Activated CD8-positive, alpha-beta memory T cell treated with anti-CD3 and anti-CD28 coated beads, Interleukin-2, amount 50 U/mL, for 1 hour (primary cell): ENCODE measurements around the gene SUN5.
"Not testable (repeated sequence)": the region's sequence is repeated elsewhere in the genome, so short reads cannot be mapped to it uniquely, and the experiment has no call there.

Experiments
- DNase-seq: peaks from one replicate; pipeline ENCODE4 v3.0.0-alpha.2; 2020; ENCODE audit errors: extremely low read depth

Gene SUN5

GRCh38 chr20:32965115-32965514, 39.1 kb downstream of the SUN5 start:
- DNase-seq = no peak

DNA sequence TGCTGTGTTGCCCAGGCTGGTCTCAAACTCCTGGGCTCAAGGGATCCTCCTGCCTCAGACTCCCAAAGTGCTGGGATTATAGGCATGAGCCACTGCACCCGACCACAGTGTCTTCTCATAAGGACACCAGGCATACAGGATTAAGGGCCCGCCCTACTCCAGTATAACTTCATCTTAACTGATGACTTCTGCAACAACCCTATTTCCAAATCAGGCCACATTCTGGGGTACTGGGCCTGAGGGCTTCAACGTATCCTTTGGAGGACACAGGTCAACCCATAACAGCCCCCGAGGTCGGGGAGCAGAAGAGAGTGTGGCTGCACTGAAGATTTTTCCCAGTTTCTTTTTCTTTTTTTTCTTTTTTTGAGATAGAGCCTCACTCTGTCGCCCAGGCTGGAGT, 39.7 kb downstream of the SUN5 start:
- no peak for DNase-seq

DNA sequence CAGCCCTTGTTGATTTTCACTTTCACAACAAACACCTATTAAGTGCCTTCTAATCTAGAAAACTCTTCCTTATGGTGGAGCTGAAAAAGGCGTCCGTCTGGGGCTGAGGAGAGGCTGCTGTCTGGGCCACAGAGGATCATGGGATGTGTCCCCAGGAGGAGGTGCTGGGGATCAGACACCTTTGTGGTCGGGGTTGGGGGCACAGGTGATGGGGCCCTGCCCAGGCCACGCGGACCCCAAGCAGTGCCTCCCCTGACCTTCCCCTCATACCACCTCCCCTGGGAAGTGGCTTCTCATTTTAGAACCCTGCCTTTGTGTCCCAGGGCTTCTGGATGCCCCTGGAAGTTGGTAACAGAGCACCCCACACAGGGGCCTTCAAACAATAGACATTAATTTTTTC, 41.1 kb downstream of the SUN5 start:
- no peak for DNase-seq

- not testable (repeated sequence) for DNase-seq
These were observed 41.6 kb downstream of the SUN5 start for GRCh38 chr20:32962646-32963045.

DNA sequence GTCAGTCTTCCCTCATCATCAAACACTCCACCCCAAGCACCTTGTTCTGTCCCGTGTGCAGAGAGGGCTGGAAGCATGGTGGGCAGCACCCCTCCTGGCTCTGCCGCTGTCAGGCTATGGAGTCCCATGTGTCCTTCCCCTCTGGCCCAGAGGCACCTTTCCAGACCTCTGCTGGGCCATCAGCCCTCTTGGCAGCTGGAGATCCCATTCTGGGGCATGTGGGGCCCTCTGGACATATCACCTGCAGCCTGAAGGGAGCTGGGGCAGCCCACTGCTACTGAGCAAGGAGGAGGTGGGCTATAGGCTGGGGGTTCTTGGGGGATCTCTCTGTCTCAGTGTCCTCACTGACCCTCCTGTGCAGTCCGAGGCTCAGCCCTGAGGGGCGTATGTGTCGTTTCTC, 42.2 kb downstream of the SUN5 start:
- DNase-seq = no peak

GRCh38 chr20:32960849-32961731, 43.1 kb downstream of the SUN5 start:
- DNase-seq = no peak

DNA sequence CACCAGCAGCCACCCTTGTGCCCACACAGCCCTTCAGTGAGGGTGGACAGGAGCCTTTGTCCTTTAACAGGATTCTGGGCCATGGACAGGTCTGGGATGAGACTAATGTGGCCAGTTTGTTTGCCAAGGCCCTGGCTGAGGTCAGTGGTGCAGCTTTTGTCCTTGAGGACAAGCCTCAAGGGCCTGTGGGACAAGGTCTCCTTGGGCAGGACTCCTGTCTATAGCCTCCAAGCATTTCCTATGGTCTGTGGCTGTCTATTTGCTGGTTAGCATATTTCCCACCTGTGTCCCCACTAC, 44.1 kb downstream of the SUN5 start:
- DNase-seq = no peak

DNA sequence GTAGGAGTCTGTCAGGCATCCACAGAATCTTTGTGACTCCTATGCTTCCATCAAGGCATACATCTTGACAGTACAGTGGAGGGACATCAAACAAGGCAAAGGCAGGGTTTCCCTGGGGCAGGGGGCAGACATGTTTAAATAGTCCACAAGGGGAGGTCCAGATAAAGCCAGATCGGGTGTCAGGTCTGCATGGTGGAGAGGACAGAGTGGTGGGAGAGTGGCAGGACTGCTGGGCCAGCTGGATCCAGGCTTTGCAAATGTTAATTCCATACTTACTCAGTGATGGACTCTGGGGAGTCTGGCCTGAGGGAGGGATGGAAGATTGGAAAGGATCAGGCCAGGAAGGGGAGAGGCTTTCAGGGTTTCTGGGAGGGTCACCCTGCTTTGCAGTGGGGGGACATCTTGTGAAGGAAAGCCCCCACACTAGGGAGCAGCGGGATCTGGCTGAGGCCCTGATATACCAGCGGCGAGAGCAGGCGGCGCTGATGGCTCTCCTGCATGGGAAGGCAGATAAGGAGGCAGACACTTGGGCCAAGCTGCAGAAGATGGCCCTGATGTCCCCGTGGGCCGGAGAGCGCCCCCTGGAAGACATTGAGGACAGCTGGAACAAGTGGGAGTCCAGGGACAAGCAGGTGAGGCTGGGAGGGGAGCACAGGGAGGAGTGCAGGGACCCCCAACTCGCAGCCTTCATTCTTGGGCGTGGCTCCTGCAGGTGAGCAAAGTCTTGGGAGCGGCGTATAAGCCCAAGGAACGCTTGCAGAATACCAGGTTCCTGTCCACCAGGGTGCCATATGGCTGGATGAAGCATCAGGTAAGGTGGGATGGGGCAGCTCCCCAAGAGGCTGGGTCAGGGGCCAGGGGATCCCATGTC, 44.6 kb downstream of the SUN5 start:
- no peak for DNase-seq

- no peak for DNase-seq
These were observed 45.7 kb downstream of the SUN5 start for GRCh38 chr20:32958574-32958973.

GRCh38 chr20:32957459-32957858, 46.8 kb downstream of the SUN5 start:
- no peak for DNase-seq

GRCh38 chr20:32950539-32950938, 53.7 kb downstream of the SUN5 start:
- not testable (repeated sequence) for DNase-seq

DNA sequence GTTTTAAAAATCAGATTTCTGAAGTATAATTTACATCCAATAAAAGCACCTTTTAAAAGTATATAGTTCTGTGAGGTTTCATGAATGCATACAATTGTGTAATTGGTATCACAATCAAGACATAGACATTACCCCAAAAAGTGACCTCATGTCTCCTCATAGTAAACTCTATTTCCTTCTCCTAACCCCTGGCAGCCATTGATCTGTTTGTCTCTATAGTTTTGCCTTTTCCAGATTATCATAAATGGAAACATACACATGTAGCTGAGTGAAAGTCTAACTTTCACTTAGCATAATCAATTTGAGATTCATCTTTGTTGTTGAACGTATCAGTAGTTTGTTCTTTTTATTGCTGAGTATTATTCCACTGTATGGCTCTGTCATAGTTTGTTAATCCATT, 57.6 kb downstream of the SUN5 start:
- DNase-seq = no peak

- DNase-seq = no peak
These were observed 58.5 kb downstream of the SUN5 start for GRCh38 chr20:32945710-32946221.

- DNase-seq = no peak
These were observed 60.7 kb downstream of the SUN5 start for GRCh38 chr20:32943490-32944052.

GRCh38 chr20:32941155-32941885, 62.9 kb downstream of the SUN5 start:
- DNase-seq = no peak

- DNase-seq = no peak
These were observed 69.7 kb downstream of the SUN5 start for GRCh38 chr20:32934580-32934979.
